Activated naive CD4-positive, alpha-beta T cell (primary cell): ENCODE measurements around the gene HK3.
"Not testable (repeated sequence)": the region's sequence is repeated elsewhere in the genome, so short reads cannot be mapped to it uniquely, and the experiment has no call there.

Experiments used
- DNase-seq, 4 experiments: peaks; one replicate each; lab custom pipeline; 2025; lab: John Stamatoyannopoulos, UW

The HK3 gene

DNA sequence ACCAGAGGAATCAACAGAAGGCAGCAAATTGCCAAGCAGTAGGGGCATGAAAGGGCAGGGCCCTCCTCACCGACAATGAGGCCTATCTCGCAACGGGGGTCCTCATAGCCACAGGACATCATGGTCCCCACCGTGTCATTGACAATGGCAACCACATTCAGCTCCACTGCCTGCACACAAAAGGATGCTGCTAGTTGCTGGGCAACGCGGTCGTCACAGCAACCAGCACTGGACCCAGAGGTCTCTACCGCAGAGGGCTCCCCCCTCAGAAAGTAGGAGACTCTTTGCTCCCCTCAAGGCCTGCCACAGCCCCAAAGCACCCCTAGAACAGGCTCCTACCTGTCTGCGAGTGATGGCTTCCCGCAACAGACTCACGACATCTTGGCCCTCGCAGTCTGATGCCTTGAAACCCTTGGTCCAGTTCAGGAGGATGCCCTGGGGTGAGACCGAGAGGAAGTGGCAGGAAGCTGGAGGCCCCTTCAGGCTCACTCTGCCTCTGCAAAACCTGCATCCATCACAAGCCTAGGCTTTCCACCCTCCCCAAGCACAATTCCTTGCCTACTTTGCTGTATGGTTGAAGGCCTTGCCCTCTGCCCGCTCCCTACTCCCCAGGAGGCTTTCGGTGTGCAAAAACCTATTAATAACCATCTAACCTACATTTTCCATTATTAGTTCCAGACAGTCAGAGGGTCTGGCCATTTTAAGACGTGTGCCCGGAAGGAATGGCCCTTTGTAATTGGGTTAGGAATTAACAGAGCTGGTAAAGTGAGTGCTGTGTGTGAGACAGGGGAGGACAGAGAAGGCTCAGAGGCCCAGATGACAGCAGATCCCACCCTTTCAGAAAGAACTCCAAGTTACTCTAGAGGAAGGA lies 15.2 kb downstream of the HK3 start:
- no peak for DNase-seq

DNA sequence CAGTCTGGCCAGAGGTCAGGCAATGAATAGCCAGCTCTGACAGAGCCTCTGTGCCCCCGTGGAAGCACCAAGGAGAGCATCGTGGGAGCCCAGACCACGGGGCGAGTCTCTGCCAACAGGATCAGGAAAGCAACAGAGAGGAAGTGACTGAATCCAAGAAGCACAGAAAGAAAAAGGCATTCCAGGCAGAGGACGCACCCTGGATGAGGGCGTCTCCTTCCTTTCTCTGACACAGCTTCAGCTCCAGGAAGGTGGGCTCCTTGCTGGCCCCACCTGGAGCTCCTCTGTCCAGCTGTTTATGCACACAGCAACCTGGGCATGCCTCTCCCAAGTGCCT lies 16.6 kb downstream of the HK3 start:
- no peak for DNase-seq

DNA sequence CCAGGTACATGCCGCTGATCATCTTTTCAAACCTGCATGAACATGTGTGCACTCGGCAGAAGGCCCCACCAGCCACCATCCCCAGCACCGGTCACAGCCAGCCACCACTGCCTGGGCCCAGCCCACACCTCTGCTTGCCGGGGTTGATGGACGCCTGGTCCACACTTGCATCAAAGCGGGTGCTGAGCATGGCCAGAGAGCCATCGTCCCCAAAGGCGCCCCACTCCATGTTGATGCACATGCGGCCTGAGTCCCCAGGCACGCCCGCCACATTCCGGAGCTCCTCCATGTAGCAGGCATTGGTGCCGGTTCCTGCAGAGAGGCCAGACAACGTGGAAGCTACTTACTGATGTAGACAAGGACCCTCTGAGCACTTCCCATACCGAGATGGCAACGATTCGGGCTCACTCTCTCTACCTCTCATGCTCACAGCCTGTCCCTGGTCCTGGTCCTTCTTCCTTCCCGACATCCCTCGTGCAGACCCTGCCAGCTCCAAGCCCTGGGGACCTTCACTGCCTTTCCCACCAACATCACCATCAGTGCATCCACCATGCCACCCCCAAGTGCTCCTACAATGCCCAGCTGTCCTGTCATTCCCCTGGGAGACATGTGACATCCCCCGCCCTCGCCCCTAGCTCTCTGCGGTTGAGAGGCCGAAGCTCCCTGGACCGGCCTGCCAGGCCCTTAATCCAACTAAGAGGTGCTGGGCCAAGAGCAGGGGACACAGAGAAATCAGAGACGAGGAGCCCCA lies 17.2 kb downstream of the HK3 start:
- no peak for DNase-seq

DNA sequence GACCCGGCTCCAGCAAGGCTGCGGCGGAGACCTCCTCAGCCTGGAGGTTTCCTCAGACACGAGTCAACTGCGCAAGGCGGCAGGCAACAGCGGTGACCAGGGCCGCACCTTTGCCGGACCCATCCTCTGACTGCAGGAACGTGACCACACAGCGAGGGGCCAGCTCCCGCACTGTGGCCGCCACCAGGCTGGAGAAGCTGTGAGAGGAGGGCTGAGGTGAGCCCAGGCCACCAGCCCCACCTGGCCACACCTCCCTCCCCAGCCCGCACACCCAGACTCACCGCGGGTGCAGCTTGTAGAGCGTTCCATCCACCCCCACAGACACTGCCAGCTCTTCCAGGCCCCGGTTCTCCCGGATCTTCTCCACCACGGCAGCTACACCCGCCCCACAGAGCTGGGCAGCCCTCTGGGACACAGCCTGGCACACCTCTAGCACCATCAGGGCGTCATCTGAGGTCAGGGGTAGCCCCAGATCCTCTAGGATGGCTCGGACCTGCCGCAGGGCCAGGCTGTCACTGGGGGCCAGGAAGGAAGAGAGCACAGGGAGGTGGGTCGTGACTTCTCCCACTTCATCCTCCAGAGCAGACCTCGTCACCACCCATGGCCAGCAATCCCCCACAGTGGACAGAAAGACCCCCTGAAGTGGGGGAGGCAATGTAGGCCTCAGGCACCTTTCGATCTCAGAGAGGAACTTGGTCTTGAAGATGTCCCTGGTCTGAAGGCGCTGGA lies 18.0 kb downstream of the HK3 start:
- DNase-seq = no peak

DNA sequence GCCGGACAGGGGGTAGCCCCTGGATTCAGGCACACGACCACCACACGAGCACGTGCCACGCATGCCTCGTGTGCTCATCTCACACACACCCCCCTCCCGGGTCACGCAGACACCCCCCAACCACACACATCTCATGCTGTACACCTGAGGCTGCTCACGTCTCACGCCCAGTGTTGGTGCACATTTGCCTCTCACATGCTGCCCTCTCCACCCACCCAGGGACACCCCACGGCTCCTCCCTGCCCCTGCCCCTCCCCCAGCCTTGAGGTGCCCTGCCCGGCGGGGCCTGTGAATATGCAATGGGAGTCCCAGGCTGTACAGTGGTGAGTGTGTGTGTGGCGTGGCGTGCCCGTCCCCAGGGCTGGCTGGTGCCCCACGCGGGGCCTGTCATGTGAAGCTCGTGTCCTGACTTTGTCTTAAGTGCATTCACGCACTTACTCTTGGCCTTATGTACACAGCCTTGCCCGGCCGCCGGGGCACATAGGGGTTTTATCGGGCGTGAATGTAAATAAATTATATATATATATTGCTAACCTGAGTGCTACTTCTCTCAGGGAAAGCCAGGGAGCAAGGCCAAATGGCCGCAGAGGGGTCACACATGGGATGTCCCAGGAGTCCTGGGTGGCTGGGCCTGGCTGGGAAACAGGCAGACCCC lies 18.7 kb downstream of the HK3 start:
- DNase-seq = no peak

DNA sequence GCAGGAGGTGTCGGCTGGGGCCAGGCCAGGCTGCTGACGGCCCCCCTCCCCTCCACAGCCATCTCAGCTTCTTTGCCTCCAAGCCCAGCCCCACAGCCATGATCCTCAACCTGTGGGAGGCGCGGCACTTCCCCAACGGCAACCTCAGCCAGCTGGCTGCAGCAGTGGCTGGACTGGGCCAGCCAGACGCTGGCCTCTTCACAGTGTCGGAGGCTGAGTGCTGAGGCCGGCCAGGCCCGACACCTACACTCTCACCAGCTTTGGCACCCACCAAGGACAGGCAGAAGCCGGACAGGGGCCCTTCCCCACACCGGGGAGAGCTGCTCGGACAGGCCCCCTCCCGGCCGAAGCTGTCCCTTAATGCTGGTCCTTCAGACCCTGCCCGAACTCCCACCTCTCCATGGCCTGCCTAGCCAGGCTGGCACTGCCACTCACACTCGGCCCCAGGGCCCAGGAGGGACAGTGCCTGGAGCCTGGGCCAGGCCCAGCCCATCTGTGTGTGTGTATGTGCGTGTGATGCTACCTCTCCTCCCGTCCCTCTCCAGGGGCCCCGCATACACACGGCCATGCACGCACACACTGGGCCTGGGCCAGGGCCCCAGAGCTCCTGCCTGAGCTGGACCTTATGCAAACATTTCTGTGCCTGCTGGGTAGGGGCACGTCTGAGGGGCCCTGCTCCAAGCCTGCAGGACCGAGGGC lies 19.3 kb downstream of the HK3 start:
- DNase-seq = no peak

DNA sequence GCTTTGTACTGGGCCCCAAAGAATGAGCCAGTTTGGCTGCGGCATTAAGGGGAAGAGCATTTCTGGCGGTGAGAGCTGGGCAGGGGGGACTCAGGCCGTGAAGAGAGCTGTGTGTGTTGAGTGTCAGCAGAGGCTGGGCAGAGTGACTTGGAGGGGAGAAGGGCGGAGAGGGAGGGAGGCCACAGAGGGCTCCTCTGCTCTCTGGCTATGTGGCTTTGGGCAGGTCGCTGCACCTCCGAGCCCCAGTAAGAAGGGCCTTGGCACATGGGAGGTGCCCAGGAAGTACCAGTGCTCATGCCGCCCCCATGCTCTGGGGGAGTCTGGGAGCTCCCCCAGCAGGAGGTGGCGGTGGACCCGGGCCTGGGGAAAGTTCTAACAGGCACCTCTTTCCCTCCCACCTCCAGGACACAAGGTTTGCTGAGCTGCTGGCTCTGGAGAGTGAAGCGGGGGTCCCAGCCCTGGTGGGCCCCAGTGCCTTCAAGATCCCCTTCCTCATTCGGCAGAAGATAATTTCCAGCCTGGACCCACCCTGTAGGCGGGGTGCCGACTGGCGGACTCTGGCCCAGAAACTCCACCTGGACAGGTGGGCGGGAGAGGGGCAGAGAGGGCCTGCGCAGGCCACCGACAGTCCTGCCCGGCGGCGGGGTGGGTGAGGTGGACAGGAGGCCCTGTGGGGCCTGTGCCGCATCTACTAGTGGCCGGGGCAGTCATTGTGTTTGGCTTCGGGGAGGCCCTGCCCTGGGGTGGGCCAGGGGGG lies 20.1 kb downstream of the HK3 start:
- no peak for DNase-seq

DNA sequence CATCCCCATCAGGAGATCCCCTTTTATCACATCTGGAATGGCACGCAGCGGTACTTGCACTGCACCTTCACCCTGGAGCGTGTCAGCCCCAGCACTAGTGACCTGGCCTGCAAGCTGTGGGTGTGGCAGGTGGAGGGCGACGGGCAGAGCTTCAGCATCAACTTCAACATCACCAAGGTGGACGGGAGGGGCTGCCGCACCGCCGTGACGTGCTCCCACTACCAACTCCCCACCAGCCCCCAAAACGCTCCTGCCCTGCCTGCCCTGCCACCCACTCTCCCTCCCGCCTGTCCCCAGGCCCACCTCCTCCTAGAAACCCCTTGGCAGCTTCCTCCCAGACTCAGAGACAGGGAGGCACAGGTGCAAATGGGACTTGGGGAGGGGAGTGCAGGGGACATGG lies 20.7 kb downstream of the HK3 start:
- no peak for DNase-seq

DNA sequence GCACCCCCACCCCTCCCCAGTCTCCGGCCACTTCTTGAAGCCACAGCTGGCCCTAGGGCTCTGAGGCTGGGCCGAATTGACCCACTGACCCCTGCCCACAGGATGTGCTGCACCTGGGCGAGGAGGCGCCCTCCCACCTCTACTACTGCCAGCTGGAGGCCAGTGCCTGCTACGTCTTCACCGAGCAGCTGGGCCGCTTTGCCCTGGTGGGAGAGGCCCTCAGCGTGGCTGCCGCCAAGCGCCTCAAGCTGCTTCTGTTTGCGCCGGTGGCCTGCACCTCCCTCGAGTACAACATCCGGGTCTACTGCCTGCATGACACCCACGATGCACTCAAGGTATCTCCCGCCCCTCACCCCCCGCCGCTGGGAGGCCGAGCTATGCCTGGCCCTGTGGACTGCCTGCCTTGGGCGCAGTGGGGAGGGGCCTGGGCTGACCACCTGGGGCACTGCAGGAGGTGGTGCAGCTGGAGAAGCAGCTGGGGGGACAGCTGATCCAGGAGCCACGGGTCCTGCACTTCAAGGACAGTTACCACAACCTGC lies 21.3 kb downstream of the HK3 start:
- DNase-seq = no peak

DNA sequence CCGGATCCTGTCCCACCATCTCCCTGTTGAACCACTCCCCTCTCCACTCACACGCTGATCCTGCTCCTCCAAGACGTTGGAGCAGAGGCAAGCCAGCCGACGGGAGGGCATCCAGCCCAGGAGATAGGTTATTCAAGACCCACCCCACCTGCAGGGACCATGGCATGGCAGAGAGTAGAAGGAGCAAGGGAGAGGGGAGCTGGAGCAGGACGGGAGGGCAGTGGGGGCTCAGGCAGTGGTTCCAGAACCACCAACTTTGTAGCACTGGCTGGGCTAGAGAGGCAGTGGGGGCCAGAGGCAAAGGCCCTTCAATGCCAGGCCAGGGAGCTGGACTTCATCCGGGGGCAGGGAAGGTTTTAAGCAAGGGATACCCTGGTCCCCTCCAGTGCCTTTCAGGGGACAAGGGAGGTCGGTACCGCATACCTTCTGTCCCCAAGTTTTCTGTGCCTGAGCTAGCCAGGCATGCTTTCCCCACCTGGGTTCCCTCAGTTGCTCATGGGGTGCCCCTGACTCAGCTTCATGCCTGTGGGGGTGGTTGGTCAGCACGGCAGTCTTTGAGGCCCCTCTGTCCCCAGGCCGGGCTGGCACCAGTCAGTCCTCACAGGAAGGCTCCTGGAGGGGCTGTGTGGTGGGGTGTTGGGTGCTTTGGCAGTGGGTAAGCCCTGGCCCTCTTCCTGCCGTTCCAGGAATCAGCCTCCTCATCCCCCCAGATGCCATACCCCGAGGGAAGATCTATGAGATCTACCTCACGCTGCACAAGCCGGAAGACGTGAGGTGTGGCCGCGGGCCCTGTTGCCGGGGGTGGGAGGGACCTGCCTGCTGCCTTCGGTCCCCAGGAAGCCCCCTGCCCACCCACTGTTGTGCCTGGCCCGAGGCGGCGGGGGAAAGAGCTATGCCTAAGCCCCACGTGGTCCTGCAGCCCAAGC lies 22.4 kb downstream of the HK3 start:
- DNase-seq = no peak

DNA sequence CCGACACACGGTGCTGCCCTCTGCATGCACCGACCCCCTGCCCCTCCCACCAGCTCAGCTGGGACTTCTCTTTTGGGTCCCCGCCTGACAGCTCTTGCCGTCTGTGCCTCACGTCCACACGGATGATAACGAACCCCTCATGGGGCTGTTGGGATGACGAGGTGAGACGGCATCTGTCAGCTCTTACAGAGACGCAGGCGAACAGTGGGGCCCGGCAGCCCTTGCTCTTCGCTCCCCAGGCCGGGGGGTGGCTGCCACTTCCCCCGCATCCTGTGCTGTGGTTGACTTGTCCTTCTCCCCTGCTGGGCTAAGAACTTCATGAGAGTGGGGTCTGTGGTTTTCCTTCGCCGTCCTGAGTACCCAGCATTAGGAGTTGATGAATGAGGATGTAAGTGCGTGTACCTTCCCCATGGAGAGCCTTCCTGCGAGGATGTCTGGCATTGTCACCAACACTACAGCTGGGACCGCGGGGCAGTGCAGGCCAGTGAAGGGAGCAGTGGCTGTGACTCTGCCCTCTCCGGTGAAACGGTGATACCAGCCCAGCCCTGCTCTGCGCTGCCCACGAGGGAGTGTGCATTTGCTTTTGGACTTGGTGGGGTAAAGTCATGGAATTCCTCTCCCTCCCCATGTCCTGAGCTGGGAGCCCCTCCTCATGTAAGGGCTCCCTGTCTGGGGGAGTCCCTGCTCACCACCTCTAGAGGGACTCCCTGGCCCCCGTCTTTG lies 23.2 kb downstream of the HK3 start:
- DNase-seq = no peak

DNA sequence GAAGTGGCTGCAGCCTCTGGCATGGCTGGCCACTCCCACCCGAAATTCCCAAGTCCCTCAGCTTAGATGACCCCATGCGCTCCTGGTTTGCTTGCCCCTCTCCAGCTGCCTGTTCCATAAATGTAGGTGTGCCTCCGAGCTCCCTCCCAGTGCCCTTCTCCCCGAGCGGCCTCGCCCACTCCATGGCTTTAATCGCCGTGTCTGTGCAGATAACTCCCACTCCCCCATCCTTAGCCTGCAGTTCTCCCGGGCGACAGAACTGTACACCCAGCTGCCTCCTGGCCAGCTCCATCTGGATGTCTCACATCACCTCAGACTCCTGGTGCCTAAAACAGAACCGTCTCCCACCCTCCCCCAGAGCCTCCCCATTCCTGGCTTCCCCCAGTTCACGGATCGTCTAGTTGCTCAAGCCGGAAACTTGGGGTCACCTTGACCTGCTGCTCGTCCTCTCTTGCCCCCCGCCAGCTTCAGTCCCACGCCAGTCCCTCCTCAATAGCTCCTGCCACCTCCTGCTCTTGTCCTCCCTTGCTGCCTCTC lies 24.1 kb downstream of the HK3 start:
- DNase-seq = no peak

DNA sequence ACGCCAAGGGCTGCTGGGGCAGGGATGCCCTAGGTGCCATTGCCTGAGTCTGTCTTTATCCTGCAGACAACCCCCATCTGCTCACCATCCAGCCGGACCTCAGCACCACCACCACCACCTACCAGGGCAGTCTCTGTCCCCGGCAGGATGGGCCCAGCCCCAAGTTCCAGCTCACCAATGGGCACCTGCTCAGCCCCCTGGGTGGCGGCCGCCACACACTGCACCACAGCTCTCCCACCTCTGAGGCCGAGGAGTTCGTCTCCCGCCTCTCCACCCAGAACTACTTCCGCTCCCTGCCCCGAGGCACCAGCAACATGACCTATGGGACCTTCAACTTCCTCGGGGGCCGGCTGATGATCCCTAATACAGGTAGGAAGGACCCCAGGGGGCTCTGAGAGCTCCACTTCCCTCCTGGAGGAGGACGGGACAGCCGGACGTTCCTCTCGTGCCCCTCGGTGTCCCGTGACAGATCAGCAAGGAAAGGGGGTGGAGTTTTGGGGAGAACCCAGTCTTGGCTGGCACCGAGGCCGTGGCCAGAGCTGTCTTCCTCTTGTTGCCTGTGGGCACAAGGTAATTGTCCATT lies 24.9 kb downstream of the HK3 start:
- DNase-seq = no peak

DNA sequence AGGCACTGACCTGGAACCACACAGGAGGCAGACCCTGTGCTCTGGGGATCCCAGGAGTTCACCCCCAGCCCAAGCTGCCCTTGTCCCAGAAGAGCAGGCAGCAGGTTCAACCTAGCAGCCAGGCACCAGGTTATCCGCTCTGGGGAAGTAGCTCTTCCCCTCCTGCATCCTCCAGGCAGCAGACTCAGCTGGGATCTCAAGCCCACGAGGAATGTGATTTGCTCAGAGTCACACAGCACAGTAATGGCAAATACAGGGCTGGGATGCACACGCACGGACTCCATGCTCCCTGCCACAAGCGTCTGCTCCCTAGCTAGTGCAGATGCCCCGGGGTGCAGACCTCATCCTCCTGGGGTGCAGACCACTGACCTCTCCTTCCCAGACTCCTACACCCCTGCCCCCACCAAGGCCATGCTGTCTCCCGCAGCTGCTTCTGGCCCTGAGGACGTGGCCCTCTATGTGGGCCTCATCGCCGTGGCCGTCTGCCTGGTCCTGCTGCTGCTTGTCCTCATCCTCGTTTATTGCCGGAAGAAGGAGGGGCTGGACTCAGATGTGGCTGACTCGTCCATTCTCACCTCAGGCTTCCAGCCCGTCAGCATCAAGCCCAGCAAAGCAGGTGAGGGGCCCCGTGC lies 25.5 kb downstream of the HK3 start:
- no peak for DNase-seq

DNA sequence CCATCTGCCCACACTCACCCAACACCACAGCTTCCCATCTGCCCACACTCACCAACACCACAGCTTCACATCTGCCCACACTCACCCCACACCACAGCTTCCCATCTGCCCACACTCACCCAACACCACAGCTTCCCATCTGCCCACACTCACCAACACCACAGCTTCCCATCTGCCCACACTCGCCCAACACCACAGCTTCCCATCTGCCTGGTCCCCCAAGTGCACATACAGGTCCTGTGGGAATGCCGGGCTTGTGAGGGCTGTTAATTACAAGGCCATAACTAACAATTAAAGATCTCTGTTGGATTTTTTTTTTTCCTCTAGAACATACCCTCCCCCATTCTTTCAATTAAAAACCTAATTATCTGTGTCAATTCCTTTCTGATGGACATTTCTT lies 26.1 kb downstream of the HK3 start:
- not testable (repeated sequence) for DNase-seq

DNA sequence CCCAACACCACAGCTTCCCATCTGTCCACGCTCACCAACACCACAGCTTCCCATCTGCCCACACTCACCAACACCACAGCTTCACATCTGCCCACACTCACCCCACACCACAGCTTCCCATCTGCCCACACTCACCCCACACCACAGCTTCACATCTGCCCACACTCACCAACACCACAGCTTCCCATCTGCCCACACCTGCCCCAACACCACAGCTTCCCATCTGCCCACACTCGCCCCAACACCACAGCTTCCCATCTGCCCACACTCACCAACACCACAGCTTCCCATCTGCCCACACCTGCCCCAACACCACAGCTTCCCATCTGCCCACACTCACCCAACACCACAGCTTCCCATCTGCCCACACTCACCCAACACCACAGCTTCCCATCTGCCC lies 26.6 kb downstream of the HK3 start:
- not testable (repeated sequence) for DNase-seq

DNA sequence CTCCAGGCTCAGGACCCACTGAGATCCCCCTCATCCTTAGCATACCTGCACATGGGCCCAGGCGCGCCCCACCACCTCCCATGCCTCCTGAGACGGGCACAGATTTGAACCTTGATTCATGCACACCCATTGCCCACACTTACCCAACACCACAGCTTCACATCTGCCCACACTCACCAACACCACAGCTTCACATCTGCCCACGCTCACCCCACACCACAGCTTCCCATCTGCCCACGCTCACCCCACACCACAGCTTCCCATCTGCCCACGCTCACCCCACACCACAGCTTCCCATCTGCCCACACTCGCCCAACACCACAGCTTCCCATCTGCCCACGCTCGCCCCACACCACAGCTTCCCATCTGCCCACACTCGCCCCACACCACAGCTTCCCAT lies 28.5 kb downstream of the HK3 start:
- not testable (repeated sequence) for DNase-seq

DNA sequence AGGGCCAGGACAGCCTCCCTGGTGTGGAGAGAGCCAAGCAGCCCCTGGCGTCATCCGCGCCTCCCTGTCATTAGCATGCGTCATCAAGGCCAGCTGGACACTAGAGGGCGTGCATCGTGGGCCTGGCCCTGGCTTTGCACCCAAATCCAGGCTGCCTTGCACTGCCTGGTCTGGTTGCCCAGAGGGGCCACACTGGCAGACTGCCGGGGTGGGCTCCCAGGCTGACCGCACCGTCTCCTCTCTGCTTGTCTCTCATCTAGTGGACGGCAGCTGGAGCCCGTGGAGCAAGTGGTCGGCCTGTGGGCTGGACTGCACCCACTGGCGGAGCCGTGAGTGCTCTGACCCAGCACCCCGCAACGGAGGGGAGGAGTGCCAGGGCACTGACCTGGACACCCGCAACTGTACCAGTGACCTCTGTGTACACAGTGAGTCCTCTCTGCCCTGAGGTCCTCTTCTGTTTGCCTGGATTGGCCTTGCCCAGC lies 29.0 kb downstream of the HK3 start:
- no peak for DNase-seq
